ENCODE data around the gene LRRC36. TPM values are rescaled to one million over a fixed set of nuclear protein-coding genes. Genes with fewer than 3 reads are reported as not detected.

LRRC36 gene
- total and polyA plus RNA-seq, 12 donors = 0.26 to 0.88 (median 0.42) TPM; not detected in 9

- Histone ChIP-seq H3K9me3 (no peaks in the 10 kb centered on the region), H3K27me3 (peaks cover 0 to 37% (median 9%) of the 10 kb centered on the region in 7 donors), H3K4me1 (peaks cover 9 to 60% (median 26%) of the 10 kb centered on the region in 9 donors), H3K4me3 (peak overlapping the region in 1 of 10 donors; percentile 62), H3K27ac (peak overlapping the region in 2 of 10 donors; percentile 22 to 36), H3K36me3 (no peaks in the 10 kb centered on the region)
- intact Hi-C loops (cut with DNase I) = loop anchor here in 4 of 10 donors (5.0 to 10.0 kb wide), 4 partner anchors 106 to 126 kb away; partner anchors contain the start of gene PLEKHG4 (in 2 of the 4)
- DNase-seq = no peak
- WGBS, 2 donors = 91 to 92% methylated on average over 11 of the region's 11 CpGs
- TF ChIP-seq, protein P1, sequence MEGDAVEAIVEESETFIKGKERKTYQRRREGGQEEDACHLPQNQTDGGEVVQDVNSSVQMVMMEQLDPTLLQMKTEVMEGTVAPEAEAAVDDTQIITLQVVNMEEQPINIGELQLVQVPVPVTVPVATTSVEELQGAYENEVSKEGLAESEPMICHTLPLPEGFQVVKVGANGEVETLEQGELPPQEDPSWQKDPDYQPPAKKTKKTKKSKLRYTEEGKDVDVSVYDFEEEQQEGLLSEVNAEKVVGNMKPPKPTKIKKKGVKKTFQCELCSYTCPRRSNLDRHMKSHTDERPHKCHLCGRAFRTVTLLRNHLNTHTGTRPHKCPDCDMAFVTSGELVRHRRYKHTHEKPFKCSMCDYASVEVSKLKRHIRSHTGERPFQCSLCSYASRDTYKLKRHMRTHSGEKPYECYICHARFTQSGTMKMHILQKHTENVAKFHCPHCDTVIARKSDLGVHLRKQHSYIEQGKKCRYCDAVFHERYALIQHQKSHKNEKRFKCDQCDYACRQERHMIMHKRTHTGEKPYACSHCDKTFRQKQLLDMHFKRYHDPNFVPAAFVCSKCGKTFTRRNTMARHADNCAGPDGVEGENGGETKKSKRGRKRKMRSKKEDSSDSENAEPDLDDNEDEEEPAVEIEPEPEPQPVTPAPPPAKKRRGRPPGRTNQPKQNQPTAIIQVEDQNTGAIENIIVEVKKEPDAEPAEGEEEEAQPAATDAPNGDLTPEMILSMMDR (IDR thresholded peaks at IDR 0.05) = no peak
- ATAC-seq = no peak
Measured at GRCh38 chr16:67390816-67391423, 64.3 kb downstream of the LRRC36 start.

GRCh38 chr16:67391424-67392300, 65.0 kb downstream of the LRRC36 start:
- TF ChIP-seq, protein P1 (IDR thresholded peaks at IDR 0.05) = no peak
- DNase-seq (peak in 1 of 2 donors; percentile 44), ATAC-seq (no peak)
- Histone ChIP-seq H3K27ac (peak overlapping the region in 5 of 10 donors; percentile 57 to 84 (median 72)), H3K4me1 (peaks cover 16 to 68% (median 33%) of the 10 kb centered on the region in 9 donors), H3K4me3 (peak overlapping the region in 9 of 10 donors; percentile 7 to 62 (median 48)), H3K36me3 (no peaks in the 10 kb centered on the region), H3K9me3 (no peaks in the 10 kb centered on the region), H3K27me3 (peaks cover 0 to 44% (median 9%) of the 10 kb centered on the region in 7 donors)
- 67 to 73% methylated on average over 15 of the region's 15 CpGs for whole genome bisulfite sequencing, 2 donors
- intact Hi-C loops (cut with DNase I) = loop anchor here in 4 of 10 donors (5.0 to 10.0 kb wide), 4 partner anchors 107 to 127 kb away; partner anchors contain the start of gene PLEKHG4 (in 2 of the 4)

DNA sequence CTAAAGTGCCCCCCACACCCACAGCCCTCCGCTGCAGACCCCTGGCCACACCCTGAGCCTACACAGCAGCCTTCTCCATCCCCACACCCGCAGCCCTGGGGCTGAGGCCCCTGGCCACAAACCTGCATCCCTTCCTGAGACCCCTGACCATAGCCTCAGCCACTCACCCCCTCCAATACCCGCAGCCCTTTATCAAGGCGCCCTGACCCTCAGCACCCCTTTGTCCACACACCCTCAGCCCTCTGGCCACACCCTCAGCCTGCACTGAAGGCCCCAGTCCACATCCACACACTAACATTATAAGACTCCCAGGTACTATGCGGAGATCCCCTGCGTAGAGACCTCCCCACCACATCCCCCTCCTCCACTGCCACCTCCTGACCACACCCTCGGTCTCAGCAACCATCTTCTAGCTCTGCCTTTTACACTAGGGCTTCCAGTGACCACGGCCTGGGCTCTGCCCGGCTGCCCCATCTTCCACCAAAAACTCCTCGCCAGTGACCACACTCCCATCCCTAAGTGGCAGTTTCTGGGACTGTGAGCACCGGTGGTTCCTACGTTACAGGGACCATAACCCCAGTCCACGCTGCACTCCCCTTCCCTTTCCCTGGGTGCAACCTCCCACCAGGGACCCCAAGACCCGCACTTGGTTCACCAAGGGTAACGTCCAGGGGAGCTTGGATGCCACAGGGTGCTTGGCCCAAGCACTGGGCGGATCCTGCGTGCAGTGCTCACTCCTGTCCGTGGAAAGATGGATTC, 65.9 kb downstream of the LRRC36 start:
- H3K9me3 ChIP-seq = no peaks in the 10 kb centered on the region
- H3K27ac ChIP-seq = peak overlapping the region in 8 of 10 donors; percentile 44 to 84 (median 59)
- intact Hi-C loops (cut with DNase I) = loop anchor here in 4 of 10 donors (5.0 to 10.0 kb wide), 4 partner anchors 108 to 128 kb away; partner anchors contain the start of gene PLEKHG4 (in 2 of the 4)
- 67 to 77% methylated on average over 18 of the region's 18 CpGs for WGBS, 2 donors
- H3K27me3 ChIP-seq = peaks cover 0 to 45% (median 9%) of the 10 kb centered on the region in 7 donors
- peaks cover 24 to 76% (median 41%) of the 10 kb centered on the region in 9 donors for H3K4me1 ChIP-seq
- DNase-seq (no peak), ATAC-seq (no peak)
- H3K36me3 ChIP-seq = no peaks in the 10 kb centered on the region
- peak overlapping the region; percentile 21 to 62 (median 48) for H3K4me3 ChIP-seq
- TF ChIP-seq, protein P1 (IDR thresholded peaks at IDR 0.05) = no peak

Measured in heart right ventricle (tissue), 16 donors.